Brain pericyte (primary cell): Measurements from ENCODE around the gene ARID4B.
"Not testable (repeated sequence)": the region's sequence is repeated elsewhere in the genome, so short reads cannot be mapped to it uniquely, and the experiment has no call there.

Experiments used
- DNase-seq: peaks from one replicate; pipeline ENCODE4 v3.0.0-alpha.2; 2012; ENCODE audit warnings: low read depth, low spot score

ARID4B gene

GRCh38 chr1:235298758-235299157 is 29.2 kb downstream of the ARID4B start:
- no peak for DNase-seq

- DNase-seq, result no peak
Measured at GRCh38 chr1:235297579-235297978, 30.4 kb downstream of the ARID4B start.

DNA sequence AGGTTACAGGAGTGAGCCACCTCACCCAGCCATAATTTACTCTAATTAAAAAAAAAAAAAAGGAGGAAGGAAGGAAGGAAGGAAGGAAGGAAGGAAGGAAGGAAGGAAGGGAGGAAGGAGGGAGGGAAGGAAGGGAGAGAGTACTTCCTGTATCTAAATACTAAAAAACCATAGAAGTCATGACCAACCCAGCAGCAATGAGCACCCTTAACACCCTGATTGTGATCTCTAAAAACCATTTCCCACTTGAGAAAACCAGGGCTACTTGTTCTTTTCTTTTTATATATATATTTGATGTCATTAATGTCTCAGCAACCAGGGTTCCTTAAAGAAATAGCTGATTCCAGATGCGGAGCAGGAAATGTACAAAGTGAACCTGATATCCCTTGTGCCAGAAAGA is 31.2 kb downstream of the ARID4B start:
- DNase-seq, result no peak

- DNase-seq, result peak; percentile 47
Measured at GRCh38 chr1:235295902-235296350, 32.1 kb downstream of the ARID4B start.

- DNase-seq, result no peak
Measured at GRCh38 chr1:235293322-235293942, 34.5 kb downstream of the ARID4B start.

DNA sequence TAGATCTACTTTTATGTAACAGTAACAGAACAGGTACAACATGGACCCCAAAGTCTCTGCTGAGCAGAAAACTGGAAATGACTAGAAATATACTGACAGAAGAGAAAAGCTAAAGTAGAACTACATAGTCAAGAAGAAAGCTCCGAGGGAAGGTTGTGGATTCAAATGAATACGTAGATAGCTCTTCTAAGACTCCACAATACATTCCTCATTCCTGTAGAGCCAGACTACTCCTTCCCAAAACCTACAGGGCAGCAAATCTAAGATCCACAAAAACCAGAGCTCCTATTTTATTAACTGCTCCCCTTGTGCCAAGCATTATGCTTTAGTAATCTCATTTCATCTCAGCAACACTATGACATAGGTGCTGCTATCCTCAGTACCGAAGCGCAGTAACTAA is 35.2 kb downstream of the ARID4B start:
- no peak for DNase-seq

- DNase-seq, result no peak
Measured at GRCh38 chr1:235291599-235292091, 36.3 kb downstream of the ARID4B start.

GRCh38 chr1:235290740-235291502 is 37.1 kb downstream of the ARID4B start:
- DNase-seq, result no peak

- DNase-seq, result no peak
Measured at GRCh38 chr1:235289859-235290739, 37.9 kb downstream of the ARID4B start.

GRCh38 chr1:235287208-235287882 is 40.6 kb downstream of the ARID4B start:
- DNase-seq, result no peak

- DNase-seq, result no peak
Measured at GRCh38 chr1:235286667-235287066, 41.3 kb downstream of the ARID4B start.

DNA sequence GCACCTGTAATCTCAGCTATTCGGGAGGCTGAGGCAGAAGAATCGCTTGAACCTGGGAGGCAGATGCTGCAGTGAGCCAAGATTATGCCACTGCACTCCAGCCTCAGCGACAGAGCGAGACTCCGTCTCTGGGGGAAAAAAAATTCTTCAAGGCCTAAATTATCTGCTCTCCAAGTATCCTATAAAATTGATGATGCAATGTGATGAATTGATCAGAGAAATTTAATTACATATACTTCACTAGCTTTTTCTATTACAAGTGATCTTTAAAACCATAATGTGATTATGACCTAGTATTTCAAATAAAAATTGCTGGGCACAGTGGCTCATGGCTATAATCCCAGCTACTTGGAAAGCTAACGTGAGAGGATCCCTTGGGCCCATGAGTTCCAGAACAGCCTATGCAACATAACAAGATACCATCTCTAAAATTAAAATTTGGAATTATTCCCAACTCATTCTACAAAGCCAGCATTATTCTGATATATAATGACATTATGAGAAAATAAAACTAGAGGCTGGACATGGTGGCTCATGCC is 43.7 kb downstream of the ARID4B start:
- DNase-seq, result no peak

- not testable (repeated sequence) for DNase-seq
Measured at GRCh38 chr1:235283636-235284035, 44.3 kb downstream of the ARID4B start.

GRCh38 chr1:235280467-235280866 is 47.5 kb downstream of the ARID4B start:
- no peak for DNase-seq

GRCh38 chr1:235279694-235280093 is 48.3 kb downstream of the ARID4B start:
- DNase-seq, result no peak

- no peak for DNase-seq
Measured at GRCh38 chr1:235278915-235279292, 49.1 kb downstream of the ARID4B start.

- DNase-seq, result no peak
Measured at GRCh38 chr1:235278233-235278914, 49.6 kb downstream of the ARID4B start.

DNA sequence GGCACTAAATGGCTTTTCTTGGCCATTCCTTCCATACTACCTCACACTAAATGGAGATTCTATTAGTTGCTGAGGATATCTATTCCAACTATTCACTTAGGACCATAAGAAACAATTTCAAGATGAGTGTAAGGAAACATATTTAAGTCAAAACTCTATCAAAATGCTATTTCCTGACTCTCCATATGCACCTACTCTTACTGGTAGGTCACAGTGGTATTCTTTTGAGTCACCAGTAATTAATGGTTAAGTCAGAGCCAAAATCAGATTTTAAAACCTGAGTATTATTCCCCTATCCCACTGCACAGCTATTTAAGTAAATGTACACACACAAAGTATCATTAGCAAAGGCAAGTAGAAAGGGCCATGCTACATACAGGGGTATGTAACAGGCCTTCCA is 50.3 kb downstream of the ARID4B start:
- DNase-seq, result no peak

GRCh38 chr1:235275836-235276235 is 52.1 kb downstream of the ARID4B start:
- no peak for DNase-seq

DNA sequence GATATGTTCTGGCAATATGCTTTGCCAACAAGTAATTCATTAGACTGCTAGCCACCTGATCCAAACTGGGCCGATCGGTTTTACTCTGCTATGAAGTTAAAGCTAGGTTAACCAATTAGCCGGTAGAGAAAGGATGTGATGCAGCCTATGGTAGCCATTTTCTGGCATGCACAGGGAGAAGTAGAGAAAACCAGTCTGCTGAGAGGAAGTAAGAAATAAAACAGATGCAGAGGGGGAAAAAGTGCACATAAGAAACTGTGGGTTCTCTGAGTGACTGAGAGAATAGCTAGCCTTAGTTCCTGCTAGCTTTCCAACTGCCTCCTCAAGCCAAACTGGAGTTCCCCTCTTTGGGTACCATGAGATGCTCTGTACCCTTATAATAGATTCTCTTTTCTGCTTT is 52.8 kb downstream of the ARID4B start:
- DNase-seq, result no peak

DNA sequence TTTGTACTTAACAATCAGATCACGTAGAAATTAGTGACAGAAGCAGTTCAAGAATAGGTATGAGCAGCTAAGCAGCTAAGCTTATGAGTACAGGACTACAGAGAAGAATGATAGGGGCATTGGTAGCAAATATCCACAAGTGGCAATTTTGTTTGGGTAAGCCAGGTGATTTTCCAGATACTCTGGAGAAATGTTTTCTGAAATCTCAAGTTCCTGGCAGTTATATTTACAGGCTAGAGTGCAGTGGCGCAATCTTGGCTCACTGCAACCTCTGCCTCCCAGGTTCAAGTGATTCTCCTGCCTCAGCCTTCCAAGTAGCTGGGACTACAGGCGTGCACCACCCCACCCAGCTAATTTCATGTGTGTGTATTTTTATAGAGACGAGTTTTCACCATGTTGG is 55.1 kb downstream of the ARID4B start:
- DNase-seq, result no peak
